ENCODE measurements around the gene PBX1.

- TF ChIP-seq EZH2 (IDR thresholded peaks at IDR 0.05; ENCODE audit: insufficient read depth, poor library complexity, severe bottlenecking) = no peak
- TF ChIP-seq EZH2phosphoT487 (IDR thresholded peaks at IDR 0.05; ENCODE audit: insufficient read depth, low read depth) = no peak
Observed at GRCh38 chr1:164602480-164603093, 43.6 kb downstream of the PBX1 start.
